Adipose tissue (tissue), 3 donors: Measurements from ENCODE around the gene PHOSPHO2. TPM values are rescaled to one million over a fixed set of nuclear protein-coding genes. Genes with fewer than 3 reads are reported as not detected.

Experiments
- H3K27ac ChIP-seq: one replicate; pipeline ENCODE4 v1.5.1; 2013; ENCODE audit warnings: low read depth, low read length
- WGBS, 3 donors: extraction: QIAGEN DNeasy Blood & Tissue Kit; methylation state at CpG; one replicate each; pipeline ENCODE4 v1.1.7; 2013; 5-methylcytosine and 5-hydroxymethylcytosine counted together
- polyA plus RNA-seq, 3 donors: library from polyadenylated mRNA; stranded (reverse); fragments of 200-250 nt; gene quantifications; one replicate each; pipeline ENCODE4 v1.2.3, GENCODE V29; 2013
- donor health status: healthy with polysubstance abuse.
- donor health status: Bipolar disorder and iron deficiency.
- donor health status: healthy.

PHOSPHO2 gene
- polyA plus RNA-seq, 3 donors, result 3.3 to 10.6 (median 5.0) TPM

DNA sequence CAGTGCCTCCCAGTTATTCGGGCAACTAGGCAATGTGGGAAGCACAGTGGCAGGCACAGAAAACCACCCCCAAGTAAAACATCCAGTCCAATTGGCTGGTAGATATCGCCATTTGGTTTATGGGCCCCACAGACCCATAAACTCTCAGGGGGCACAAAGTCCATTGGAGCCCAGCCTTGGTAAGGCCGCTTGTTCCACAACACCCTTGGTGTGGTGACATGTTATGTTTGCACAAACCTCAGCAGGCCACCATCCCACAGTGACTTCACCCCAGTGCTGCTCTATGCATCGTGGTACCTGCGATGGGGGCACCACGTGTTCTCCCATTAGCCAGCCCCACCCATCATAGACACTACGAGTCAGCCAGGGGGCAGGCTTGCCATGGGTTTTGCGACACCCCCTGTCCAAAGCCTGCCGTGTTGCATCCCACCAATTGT, 18.5 kb downstream of the PHOSPHO2 start:
- WGBS, 3 donors, result 93 to 97% (median 97%) methylated on average over 9 of the region's 9 CpGs
- no peak overlapping the region for H3K27ac ChIP-seq

DNA sequence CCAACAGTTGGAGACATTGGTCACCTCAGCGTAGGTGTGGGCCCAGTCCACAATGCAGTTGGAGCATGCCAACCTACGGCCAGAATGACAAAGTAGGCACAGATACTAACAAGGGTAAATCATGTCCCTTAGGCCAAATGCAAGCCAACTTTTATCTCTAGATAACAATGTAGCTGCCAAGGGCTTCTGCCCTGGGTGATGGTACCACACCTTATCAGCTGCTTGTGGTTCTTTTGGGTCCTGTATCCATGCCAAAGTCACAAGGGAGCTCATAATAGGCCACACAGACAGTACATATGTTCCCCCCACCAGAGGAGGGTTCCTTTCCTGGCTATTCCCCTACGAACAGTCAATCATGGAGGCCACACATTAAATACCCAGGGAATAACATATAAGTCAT, 19.1 kb downstream of the PHOSPHO2 start:
- WGBS, 3 donors, result 92 to 94% (median 93%) methylated on average over 3 of the region's 3 CpGs
- H3K27ac ChIP-seq, result no peak overlapping the region

DNA sequence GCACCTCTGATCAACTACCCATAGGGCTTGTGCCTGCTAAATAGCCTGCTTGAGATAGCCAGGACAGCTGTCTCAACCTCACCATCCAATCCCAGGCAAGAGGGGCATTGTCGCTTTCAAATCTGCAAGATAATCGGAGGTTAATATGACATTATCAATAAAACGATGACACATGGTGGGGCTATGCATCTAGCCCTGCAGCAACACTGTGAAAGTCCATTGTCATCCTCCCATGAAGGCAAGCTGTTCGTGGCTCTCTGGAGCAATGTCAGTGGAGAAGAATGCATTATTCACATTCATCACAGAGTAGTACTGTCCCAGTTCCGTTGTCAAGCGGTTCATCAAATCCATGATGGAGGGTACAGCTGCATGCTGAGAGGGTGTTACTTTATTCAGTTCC, 20.4 kb downstream of the PHOSPHO2 start:
- 91 to 94% (median 93%) methylated on average over 6 of the region's 6 CpGs for WGBS, 3 donors
- no peak overlapping the region for H3K27ac ChIP-seq

DNA sequence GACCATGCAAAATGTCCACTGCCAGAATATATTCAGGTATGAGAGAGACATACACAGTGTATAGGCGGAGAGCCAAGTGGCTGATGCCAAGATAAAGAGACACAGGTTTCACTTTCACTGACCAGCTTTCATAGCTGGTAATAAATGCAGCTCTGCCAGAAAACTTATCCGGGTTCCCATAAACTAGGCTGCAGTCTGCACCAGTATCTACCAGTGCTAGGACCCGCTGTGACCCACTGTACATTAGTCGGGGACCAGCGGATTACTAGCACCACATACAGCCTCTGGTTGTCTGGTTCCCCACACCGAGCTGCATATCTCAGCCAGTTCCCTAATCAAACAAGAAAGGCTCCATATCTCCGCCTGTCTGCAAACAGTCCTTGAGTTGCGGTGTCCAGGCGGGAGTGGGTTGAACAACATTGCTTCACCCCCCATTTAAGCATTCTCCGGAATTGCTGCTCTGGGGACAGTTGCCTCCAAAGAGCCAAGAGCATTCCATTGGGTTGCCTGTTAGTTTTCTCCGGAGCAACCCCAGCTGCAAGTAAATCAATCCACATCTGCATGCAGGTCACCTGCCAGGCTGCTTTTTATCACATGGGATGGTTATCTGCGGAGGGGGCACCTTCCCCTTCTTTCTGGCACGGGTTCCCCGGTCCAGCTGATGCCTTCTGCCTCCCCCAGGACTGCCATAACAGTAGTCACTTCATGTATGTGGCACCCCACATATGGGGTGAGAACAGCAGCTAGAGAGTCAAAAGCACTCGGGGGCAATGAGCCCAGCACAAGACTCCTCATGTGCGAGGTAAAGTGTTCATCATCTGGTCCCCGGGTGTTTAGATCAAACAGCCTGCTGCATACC, 21.3 kb downstream of the PHOSPHO2 start:
- no peak overlapping the region for H3K27ac ChIP-seq
- WGBS, 3 donors, result 21 to 53% (median 45%) methylated on average over 17 of the region's 17 CpGs

DNA sequence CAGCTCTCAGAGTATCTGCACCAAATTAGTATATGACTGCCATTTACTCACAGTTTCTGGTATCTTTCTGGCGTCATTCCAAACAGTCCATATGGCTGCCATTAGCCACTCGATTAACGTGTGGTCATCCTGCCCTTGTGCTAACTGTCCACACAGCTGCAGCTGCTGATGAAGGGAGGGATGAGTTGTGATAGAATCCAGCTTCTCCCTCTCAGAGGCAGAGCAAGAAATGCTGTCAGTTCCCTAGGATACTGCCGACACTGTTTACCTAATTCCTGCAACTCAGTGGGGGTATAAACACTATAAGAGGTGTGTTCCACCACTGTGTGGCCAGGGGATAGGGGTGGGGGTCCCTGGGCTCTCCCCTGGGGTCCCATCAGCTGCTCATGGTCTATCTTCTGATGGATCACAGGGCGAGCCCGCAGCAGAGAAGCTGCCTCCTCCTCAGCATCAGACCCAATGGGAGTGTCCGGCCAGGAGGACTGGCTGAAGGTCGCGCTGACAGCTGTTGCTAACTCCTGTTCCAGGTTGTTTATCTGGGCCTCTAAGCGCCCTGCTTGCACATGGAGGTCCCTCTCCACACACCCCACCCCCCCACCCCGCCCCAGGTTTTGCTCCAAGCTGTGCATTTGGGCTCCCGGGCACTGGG, 22.1 kb downstream of the PHOSPHO2 start:
- H3K27ac ChIP-seq, result no peak overlapping the region
- WGBS, 3 donors, result 24 to 65% (median 52%) methylated on average over 12 of the region's 12 CpGs

DNA sequence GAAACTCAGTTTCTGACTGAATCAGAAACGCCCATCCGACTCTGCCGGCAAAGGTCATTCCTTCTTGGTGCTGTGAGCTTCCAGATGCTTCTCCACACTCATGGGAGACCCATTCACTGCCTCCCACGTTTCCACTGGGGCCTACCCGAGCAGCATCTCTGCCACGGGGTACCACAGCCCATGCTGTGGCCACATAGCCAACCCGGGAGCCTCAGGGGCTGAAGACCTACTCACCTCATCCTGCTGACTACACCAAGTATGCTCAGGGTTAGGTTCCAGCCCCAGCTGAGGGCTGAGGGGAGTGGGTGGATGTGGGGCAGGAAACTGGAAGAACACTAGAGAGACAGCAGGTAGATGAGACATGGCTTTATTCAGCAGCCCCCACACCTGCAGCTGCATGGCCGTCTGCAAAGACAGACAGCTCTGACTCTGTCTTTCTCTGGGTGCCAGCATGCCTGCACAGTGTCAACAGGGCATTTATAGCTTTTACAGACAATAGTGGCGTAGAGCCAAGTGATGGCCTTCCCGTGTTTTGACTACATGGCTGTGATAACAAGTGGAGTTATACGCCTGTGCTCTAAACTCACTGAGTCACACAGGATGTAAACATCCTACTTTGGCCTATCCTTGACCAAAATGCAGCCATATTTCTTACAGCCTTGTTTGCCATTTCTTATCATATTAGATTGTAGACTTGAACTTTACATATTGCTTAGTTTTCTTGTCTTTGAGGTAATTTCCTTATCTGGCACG, 22.8 kb downstream of the PHOSPHO2 start:
- no peak overlapping the region for H3K27ac ChIP-seq
- WGBS, 3 donors, result 58 to 79% (median 66%) methylated on average over 12 of the region's 12 CpGs

DNA sequence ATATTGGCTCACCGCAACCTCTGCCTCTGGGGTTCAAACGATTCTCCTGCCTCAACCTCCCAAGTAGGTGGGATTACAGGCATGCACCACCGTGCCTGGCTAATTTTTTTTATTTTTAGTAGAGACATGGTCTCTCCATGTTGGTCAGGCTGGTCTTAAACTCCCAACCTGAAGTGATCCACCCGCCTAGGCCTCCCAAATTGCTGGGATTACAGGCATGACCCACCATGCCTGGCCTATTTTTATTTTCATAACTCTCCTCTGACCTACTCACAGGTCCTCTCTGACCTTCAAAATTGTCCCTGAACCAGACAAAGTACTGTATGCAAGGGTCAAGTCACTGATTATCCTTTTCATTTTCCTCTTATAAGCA, 23.4 kb downstream of the PHOSPHO2 start:
- no peak overlapping the region for H3K27ac ChIP-seq
- WGBS, 3 donors, result 75 to 92% (median 80%) methylated on average over 4 of the region's 4 CpGs

DNA sequence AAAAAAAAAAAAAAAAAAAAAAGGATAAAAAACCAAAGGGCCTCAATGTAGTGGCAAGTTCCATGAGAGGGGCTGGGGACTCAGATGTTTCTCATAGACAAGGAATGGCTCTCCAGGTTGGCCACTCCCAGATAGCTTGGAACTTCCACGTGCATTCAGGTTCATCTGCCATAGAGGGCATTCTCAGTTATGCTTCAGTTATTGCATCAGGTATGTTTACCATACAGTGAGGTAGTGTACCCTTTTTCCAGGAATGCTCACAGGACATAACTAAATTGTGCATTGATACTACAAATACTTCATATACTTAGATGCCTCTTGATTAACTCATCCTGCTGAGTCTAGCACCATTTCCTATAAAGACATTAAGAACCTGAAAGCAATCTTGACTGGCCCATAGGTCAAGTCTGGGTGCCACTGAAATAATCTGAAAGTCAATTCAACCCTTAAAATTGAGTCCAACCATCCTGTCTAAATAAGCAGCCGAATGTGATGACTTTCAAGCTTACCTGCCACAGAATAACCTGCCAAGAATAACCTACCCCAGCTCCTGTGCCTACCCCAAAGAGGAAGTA, 24.7 kb downstream of the PHOSPHO2 start:
- WGBS, 3 donors, result 86% methylated on average over 2 of the region's 2 CpGs

DNA sequence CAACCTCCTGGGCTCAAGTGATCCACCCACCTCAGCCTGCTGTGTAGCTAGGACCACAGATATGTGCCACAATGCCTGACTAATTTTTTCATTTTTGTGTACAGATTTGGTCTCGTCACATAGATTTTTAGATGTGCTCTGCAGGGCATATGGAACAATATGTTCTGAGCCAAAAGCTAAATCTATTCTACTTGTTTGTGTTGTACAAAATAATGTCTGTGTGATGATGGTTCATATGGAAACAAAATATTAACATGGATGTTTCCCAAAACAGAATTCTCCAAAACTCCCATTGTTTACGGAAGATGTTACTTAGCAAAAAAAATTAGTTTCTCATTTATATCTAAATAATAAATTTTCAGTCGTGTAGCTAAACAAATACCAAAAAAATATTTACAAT, 26.7 kb downstream of the PHOSPHO2 start:
- H3K27ac ChIP-seq, result no peak overlapping the region
- 60 to 84% (median 72%) methylated on average over 3 of the region's 3 CpGs for WGBS, 3 donors

More for the DNA sequence above, 24.7 kb downstream of the PHOSPHO2 start:
- no peak overlapping the region for H3K27ac ChIP-seq

DNA sequence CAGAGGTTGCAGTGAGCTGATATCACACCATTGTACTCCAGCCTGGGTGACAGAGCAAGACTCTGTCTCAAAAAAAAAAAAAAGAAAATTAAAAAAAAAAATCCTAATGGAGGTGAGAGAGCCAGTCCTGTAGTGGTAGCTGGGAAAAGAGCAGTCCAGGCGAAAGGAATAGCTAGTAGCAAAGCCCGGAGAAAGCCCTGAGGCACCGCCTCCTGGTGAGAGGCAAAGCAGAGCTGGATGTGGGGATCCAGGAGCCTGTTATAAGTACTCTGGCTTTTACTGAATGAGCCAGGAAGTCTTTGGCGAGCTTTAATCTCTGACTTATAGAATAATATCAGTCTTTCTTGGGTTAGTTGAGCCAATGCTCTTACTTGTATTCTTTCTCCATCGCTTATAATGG, 32.8 kb downstream of the PHOSPHO2 start:
- WGBS, 3 donors, result 88 to 96% (median 88%) methylated on average over 5 of the region's 5 CpGs
- H3K27ac ChIP-seq, result no peak overlapping the region

DNA sequence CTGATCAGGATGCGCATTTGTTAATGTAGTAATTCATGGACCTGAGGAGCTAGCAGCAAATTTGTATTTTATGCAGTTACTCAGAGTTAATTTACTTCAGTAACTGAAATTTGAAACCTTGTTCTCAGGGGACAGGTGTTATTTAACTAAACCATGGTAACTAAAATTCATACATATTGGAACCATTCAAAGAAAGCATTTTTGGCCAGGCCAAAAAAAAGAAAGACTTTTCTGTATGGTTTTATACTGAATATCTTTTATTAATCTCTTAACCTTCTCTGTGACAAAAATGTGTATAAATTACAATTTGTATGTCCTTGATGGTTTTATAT, 35.0 kb downstream of the PHOSPHO2 start:
- WGBS, 3 donors, result 96 to 100% (median 97%) methylated on average over 1 of the region's 1 CpG
- no peak overlapping the region for H3K27ac ChIP-seq

DNA sequence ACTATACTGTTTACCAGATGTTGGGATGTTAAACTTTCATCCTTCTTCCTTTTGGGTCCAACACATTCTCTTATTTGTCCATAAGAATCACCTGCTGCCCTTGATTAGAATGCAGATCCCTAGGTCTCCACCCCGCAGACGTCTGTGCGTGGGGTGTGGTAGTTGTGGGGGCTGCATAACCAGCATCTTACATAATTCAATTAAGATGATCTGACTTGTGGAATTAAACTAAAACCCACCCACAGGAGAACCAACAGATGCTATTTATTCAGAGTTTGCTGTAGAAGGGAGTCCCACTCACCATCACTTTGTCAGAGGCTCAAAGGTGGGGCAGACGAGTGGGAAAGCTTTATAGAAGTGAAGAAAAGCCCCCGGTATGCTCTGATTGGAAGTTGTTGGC, 37.8 kb downstream of the PHOSPHO2 start:
- H3K27ac ChIP-seq, result no peak overlapping the region
- WGBS, 3 donors, result 57 to 59% (median 57%) methylated on average over 5 of the region's 5 CpGs

DNA sequence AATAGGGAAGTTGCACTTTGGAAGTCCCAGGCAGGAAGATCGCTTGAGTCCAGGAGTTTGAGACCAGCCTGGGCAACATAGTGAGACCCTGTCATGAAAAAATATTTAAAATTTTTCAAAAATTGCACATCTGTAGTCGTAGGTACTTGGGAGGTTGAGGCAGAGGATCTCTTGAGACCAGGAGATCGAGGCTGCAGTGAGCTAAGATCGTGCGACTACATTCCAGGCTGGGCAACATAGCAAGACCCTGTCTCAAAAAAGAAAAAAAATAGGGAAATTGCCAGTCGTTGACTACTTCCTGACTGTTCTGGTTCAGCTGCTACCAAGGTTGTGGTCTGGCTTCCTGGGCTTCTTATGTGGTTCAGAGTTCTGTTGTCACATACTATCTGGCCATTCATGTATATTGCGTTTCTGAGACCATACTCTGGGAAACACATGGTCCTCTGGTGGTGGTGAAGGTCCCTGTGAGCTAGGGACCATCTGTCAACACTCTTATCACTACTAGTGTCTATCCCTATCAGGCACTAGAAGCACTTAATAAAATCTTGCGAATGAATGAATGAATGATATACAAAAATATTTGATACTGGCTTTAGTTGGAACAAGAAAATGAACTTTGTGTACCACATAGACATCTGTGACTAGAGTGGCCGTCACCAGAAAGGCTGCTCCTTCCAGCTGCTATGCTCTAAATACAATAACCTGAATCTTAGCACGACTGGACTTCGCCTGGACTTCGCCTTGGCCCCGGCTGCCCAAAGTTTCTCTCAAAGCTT, 38.5 kb downstream of the PHOSPHO2 start:
- 44 to 52% (median 51%) methylated on average over 13 of the region's 13 CpGs for WGBS, 3 donors

DNA sequence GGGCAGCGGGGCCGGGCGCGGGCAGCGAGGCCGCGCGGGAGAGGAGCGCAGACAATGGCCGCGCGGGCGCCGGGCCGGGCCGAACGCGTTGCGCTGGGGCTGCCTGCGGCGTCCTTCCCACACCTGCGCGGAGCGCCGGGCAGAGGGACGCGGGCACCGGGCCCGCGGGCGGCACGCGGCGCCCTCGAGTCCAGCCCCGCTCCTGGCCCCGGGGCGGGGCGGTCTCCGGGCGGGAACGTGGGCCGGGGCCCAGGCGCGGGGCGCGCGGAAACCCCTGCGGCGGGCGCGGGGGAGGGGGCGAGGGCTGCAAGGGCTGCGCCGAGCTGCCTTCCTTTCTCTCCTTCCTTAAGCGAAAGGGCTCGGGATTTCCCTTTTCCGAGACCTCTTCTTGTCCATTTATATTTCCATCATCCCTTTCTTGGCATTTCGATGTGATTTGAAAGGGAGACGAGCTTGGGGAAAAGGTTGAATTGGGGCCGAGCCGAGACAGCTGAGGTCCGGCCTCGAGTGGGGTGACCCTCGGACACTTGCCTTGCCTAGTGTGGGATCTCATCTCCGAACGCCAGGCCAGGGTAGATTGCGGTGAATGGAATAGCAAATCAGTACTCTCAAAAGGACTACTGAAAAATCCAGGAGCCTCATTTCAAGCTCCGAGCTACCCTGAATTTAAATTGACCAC, 40.0 kb downstream of the PHOSPHO2 start:
- H3K27ac ChIP-seq, result no peak overlapping the region
- 1 to 3% (median 2%) methylated on average over 30 to 65 of the region's 69 CpGs for WGBS, 3 donors

More for the DNA sequence above, 38.5 kb downstream of the PHOSPHO2 start:
- no peak overlapping the region for H3K27ac ChIP-seq

DNA sequence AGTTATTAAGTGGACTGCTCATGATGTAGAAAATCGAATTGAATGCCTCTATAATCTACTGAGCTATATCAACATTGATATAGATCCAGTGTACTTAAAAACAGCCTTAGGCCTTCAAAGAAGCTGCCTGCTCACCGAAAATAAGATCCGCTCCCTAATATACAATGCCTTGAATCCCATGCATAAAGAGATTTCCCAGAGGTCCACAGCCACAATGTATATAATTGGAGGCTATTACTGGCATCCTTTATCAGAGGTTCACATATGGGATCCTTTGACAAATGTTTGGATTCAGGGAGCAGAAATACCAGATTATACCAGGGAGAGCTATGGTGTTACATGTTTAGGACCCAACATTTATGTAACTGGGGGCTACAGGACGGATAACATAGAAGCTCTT, 41.4 kb downstream of the PHOSPHO2 start:
- H3K27ac ChIP-seq, result no peak overlapping the region
- 82 to 90% (median 83%) methylated on average over 4 of the region's 4 CpGs for WGBS, 3 donors

DNA sequence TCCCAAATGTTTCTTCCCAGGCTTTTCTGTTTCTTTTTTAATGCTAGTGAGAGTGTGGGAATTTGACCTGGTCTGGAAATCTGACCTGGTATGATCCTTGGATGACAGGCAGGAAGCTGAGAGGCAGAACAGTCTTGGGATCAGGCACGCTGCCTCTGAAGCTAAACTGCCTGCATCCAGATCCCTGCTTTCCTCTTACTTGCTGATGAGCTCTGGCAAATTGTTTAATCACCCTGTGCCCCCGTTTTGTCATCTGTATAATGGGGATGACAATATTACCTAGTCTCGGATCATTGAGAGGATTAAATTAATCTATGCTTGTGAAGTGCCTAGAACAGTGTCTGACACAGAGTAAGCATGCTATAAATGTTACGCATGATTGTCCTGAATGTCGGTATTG, 42.6 kb downstream of the PHOSPHO2 start:
- H3K27ac ChIP-seq, result no peak overlapping the region
- 84 to 87% (median 84%) methylated on average over 5 of the region's 5 CpGs for WGBS, 3 donors

DNA sequence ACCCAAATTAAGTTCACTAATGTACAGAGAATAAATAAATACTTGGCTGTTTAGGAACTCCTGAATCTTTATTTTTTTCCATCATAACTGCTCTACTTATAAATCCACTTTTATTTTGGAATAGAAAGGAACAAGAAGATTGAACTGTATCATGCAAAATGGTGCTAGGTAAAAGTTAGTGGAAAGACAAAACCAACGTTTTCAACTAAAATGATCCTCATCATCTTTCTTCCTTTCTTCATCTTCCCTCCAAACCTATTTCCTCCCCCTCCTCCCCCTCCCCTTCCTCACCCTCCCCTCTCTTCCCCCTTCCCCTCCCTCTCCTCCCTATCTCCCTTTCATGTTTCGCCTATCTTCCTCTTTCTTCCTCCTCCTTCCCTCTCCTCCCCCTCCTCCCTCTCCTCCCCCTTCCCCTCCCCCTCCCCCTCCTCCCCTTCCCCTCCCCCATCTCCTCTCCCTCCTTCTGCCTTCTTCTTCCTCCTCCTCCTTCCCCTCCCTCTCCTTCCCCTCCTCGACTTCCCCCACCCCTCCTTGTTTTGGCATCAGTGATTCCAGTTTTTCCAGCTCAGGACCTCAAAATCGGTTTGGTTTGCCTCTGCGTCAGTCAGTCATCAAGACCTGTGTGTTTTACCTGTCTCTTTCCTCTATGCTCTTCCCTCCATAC, 44.4 kb downstream of the PHOSPHO2 start:
- no peak overlapping the region for H3K27ac ChIP-seq
- 46 to 67% (median 61%) methylated on average over 3 to 5 of the region's 5 CpGs for WGBS, 3 donors
